ENCODE results near the gene SESTD1. TPM values are rescaled to one million over a fixed set of nuclear protein-coding genes. Genes with fewer than 3 reads are reported as not detected.

Gene SESTD1
- total and polyA plus RNA-seq, 2 experiments from 2014 or later = 34.7 to 44.0 TPM

DNA sequence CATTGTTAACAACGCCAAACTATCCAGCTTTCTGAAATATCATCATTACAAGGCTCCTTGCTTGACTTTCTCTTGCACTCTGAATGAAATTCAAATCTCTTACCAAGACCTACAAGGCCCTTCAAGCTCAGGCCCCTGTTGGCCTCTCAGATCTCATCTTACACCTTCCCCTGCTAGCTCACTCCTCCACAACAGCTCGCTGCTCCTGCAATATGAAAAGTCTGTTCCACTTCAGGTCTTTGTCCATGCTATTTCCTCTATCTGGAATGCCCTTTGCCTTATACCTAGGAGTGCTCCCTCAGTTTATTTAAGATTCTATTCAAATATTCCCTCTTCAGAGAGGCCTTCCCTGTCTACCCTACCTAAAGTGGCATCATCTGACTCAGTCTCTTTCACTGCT, 91.7 kb downstream of the SESTD1 start:
- Histone ChIP-seq H3K36me3 (replicated peaks; ENCODE audit: insufficient read depth, low read depth) (no peaks in the 10 kb centered on the region), H3K9me2 (replicated peaks; ENCODE audit: insufficient read depth) (no peaks in the 10 kb centered on the region), H3K79me2 (no peaks in the 10 kb centered on the region), H3K27me3 (no peaks in the 10 kb centered on the region), H3K27ac (no peak overlapping the region), H2AFZ (no peak overlapping the region), H3K9me3 (ENCODE audit: low read depth) (no peaks in the 10 kb centered on the region), H4K20me1 (ENCODE audit: insufficient read depth, poor library complexity, severe bottlenecking) (no peaks in the 10 kb centered on the region), H3K4me1 (ENCODE audit: insufficient read depth) (no peaks in the 10 kb centered on the region), H3K4me2 (no peak overlapping the region), H3K4me3 (no peak overlapping the region)
- DNase-seq (ENCODE audit: low spot score) = no peak
- TF ChIP-seq EZH2 (IDR thresholded peaks at IDR 0.05; ENCODE audit: borderline replicate concordance) (no peak), EZH2phosphoT487 (IDR thresholded peaks at IDR 0.05; ENCODE audit: low read depth, severe bottlenecking, unreplicated experiment) (no peak)
- TF ChIP-seq, protein P1, sequence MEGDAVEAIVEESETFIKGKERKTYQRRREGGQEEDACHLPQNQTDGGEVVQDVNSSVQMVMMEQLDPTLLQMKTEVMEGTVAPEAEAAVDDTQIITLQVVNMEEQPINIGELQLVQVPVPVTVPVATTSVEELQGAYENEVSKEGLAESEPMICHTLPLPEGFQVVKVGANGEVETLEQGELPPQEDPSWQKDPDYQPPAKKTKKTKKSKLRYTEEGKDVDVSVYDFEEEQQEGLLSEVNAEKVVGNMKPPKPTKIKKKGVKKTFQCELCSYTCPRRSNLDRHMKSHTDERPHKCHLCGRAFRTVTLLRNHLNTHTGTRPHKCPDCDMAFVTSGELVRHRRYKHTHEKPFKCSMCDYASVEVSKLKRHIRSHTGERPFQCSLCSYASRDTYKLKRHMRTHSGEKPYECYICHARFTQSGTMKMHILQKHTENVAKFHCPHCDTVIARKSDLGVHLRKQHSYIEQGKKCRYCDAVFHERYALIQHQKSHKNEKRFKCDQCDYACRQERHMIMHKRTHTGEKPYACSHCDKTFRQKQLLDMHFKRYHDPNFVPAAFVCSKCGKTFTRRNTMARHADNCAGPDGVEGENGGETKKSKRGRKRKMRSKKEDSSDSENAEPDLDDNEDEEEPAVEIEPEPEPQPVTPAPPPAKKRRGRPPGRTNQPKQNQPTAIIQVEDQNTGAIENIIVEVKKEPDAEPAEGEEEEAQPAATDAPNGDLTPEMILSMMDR (IDR thresholded peaks at IDR 0.05; ENCODE audit: poor library complexity) = no peak
- WGBS (ENCODE audit: low lambda C conversion rate, missing lambda C conversion rate) = 86% methylated on average over 2 of the region's 2 CpGs

DNA sequence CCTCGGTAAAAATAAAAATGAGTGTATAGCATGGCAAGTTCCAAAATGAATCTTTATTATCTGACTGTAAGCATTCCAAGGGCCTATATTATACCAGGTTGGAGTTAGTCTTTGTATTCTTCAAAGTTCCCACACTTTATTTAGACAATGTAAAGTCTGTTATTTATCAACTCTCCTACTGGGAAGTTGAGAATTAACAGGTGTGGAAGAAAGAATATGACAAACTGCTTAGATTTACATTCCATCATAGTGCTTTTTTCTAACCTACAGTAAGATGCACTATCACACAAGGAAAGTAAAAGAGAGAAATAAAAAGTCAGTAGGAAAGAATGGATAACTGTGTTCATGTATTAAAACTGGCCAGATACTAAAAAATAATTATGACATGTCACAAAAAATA, 93.3 kb downstream of the SESTD1 start:
- no peak for DNase-seq (ENCODE audit: low spot score)
- 94% methylated on average over 1 of the region's 1 CpG for WGBS (ENCODE audit: low lambda C conversion rate, missing lambda C conversion rate)
- no peaks in the 10 kb centered on the region for H3K79me2 ChIP-seq
- H3K9me2 ChIP-seq (replicated peaks; ENCODE audit: insufficient read depth) = no peaks in the 10 kb centered on the region
- H3K9me3 ChIP-seq (ENCODE audit: low read depth) = no peaks in the 10 kb centered on the region
- H3K4me2 ChIP-seq = no peak overlapping the region
- no peaks in the 10 kb centered on the region for H3K36me3 ChIP-seq (replicated peaks; ENCODE audit: insufficient read depth, low read depth)
- no peaks in the 10 kb centered on the region for H4K20me1 ChIP-seq (ENCODE audit: insufficient read depth, poor library complexity, severe bottlenecking)
- no peaks in the 10 kb centered on the region for H3K4me1 ChIP-seq (ENCODE audit: insufficient read depth)
- H3K27me3 ChIP-seq = no peaks in the 10 kb centered on the region
- H3K27ac ChIP-seq = no peak overlapping the region
- H3K4me3 ChIP-seq = no peak overlapping the region
- no peak overlapping the region for H2AFZ ChIP-seq
- TF ChIP-seq EZH2phosphoT487 (IDR thresholded peaks at IDR 0.05; ENCODE audit: low read depth, severe bottlenecking, unreplicated experiment) = no peak
- TF ChIP-seq, protein P1 (IDR thresholded peaks at IDR 0.05; ENCODE audit: poor library complexity) = no peak
- TF ChIP-seq EZH2 (IDR thresholded peaks at IDR 0.05; ENCODE audit: borderline replicate concordance) = no peak

- H3K27me3 ChIP-seq = no peaks in the 10 kb centered on the region
- no peak overlapping the region for H2AFZ ChIP-seq
- H4K20me1 ChIP-seq (ENCODE audit: insufficient read depth, poor library complexity, severe bottlenecking) = no peaks in the 10 kb centered on the region
- H3K27ac ChIP-seq = no peak overlapping the region
- H3K9me2 ChIP-seq (replicated peaks; ENCODE audit: insufficient read depth) = no peaks in the 10 kb centered on the region
- H3K79me2 ChIP-seq = no peaks in the 10 kb centered on the region
- no peak overlapping the region for H3K4me2 ChIP-seq
- no peaks in the 10 kb centered on the region for H3K4me1 ChIP-seq (ENCODE audit: insufficient read depth)
- DNase-seq (ENCODE audit: low spot score) = no peak
- H3K4me3 ChIP-seq = no peak overlapping the region
- H3K36me3 ChIP-seq (replicated peaks; ENCODE audit: insufficient read depth, low read depth) = no peaks in the 10 kb centered on the region
- TF ChIP-seq, protein P1 (IDR thresholded peaks at IDR 0.05; ENCODE audit: poor library complexity) = no peak
- no peak for TF ChIP-seq EZH2 (IDR thresholded peaks at IDR 0.05; ENCODE audit: borderline replicate concordance)
- H3K9me3 ChIP-seq (ENCODE audit: low read depth) = no peaks in the 10 kb centered on the region
- 95% methylated on average over 1 of the region's 1 CpG for WGBS (ENCODE audit: low lambda C conversion rate, missing lambda C conversion rate)
Observed at GRCh38 chr2:179170901-179171300, 93.7 kb downstream of the SESTD1 start.
